Measurements from ENCODE around the gene CD226.

The CD226 gene

DNA sequence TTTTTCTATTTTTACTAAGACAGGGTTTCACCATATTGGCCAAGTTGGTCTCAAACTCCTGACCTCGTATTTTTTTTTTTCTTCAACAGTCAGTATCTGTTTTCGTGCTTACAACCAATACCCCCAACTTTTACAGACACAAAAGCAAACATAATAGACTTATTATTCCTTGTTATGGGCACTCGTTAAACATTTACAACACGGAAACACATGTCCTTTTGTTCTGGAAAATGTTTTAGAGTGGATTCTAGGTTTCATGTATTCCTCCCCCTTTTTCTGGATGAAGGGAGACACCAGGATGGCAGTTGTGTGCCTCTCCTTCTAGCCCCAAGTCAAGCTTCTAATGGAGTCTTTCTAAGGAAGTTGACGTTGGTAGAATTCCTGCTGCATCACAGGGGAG lies 88.8 kb downstream of the CD226 start:
- no peak overlapping the region for H3K4me3 ChIP-seq (ENCODE audit: low read depth in 1 of 2, low read length in 1 of 2)
- TF ChIP-seq, protein P1, sequence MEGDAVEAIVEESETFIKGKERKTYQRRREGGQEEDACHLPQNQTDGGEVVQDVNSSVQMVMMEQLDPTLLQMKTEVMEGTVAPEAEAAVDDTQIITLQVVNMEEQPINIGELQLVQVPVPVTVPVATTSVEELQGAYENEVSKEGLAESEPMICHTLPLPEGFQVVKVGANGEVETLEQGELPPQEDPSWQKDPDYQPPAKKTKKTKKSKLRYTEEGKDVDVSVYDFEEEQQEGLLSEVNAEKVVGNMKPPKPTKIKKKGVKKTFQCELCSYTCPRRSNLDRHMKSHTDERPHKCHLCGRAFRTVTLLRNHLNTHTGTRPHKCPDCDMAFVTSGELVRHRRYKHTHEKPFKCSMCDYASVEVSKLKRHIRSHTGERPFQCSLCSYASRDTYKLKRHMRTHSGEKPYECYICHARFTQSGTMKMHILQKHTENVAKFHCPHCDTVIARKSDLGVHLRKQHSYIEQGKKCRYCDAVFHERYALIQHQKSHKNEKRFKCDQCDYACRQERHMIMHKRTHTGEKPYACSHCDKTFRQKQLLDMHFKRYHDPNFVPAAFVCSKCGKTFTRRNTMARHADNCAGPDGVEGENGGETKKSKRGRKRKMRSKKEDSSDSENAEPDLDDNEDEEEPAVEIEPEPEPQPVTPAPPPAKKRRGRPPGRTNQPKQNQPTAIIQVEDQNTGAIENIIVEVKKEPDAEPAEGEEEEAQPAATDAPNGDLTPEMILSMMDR (IDR thresholded peaks at IDR 0.05), result no peak
- no peaks in the 10 kb centered on the region for H3K36me3 ChIP-seq
- H3K27me3 ChIP-seq, result no peaks in the 10 kb centered on the region
- no peaks in the 10 kb centered on the region for H3K4me1 ChIP-seq (ENCODE audit: control insufficient read depth in 1 of 2, insufficient read depth in 1 of 2, low read depth in 1 of 2, low read length in 1 of 2)
- no peak overlapping the region for H3K27ac ChIP-seq
- no peaks in the 10 kb centered on the region for H3K9me3 ChIP-seq

DNA sequence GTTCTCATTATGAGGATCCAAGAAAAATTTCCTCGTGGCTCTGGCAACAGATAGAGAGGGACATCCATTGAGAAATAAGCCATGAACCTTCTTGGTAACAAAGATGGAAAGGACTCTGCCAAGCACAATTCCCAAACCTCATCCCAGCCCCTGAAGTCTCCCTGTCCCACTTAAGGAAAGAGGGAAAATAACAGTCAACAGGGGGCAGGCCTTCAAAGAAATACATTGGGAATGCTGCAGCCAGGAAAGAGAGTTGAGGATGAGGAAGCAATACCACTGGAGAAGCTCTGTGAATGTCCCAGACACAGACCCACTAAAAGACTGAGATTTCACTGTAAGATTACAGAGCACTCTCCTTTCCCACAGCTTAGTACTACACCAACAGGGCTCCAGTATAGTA lies 93.2 kb downstream of the CD226 start:
- no peak overlapping the region for H3K4me3 ChIP-seq (ENCODE audit: low read depth in 1 of 2, low read length in 1 of 2)
- no peaks in the 10 kb centered on the region for H3K4me1 ChIP-seq (ENCODE audit: control insufficient read depth in 1 of 2, insufficient read depth in 1 of 2, low read depth in 1 of 2, low read length in 1 of 2)
- H3K27ac ChIP-seq, result no peak overlapping the region
- H3K36me3 ChIP-seq, result no peaks in the 10 kb centered on the region
- TF ChIP-seq, protein P1 (IDR thresholded peaks at IDR 0.05), result no peak
- H3K9me3 ChIP-seq, result no peaks in the 10 kb centered on the region
- no peaks in the 10 kb centered on the region for H3K27me3 ChIP-seq

DNA sequence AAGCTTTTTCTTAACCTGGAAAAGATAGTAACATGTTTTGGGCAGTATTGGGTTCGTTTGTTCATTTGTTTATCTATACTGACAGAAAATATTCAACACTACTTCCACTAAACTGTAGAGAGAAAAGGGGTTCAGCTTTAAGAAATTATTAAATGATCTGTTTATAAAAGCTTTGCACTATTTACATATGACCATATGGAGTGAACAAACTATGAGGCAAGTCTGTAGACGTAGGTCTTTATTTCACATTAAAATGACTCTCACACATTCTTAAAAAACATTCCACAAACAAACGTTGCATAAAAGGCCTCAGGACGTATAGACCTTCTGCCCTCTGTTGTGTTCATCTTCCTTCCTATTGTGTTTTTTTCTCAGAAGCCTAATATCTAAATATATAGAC lies 94.6 kb downstream of the CD226 start:
- Histone ChIP-seq H3K36me3 (no peaks in the 10 kb centered on the region), H3K9me3 (no peaks in the 10 kb centered on the region), H3K4me3 (ENCODE audit: low read depth in 1 of 2, low read length in 1 of 2) (no peak overlapping the region), H3K27me3 (no peaks in the 10 kb centered on the region), H3K4me1 (ENCODE audit: control insufficient read depth in 1 of 2, insufficient read depth in 1 of 2, low read depth in 1 of 2, low read length in 1 of 2) (no peaks in the 10 kb centered on the region), H3K27ac (no peak overlapping the region)
- TF ChIP-seq, protein P1 (IDR thresholded peaks at IDR 0.05), result no peak

DNA sequence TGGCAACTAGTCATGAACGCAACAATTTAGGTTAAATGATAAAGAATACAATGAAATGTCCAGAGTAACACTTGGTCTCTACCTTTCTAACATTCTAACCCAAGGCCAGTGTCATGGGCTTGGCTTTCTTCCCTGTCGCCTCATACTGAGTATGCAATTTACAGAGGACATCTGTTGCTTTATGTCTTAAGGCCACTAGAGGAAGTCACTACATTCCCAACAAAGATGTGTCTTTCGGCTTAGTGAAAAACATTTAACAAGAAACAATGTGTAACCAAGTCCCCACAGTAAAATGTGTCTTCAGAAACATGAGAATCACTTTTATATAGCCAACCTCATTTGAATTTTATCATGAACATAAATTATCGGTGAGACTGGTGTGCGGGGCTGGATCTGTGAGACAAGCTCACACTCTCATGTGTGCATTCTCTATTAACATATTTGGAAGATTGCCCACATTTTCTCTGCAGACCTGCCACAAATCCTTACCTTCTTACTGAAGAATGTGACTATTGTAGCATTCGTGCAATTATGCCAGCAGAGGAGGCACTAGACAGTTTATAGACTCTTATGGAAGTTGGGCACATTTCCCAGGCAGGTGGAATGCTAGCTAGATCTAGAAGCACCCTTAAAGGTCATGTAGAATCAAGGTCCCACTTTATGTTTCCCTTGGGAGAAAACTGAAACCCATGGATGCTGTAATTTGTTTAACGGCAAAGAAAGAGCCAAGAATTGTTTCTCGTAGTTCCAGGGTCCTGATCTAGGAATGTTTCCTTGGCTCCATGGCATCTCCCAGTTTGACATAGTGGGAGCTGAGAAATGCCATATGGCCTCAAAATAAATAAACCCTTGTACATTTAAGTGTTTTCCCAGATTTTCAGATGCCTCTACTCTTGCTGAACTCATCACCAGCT lies 101.8 kb downstream of the CD226 start:
- Histone ChIP-seq H3K36me3 (no peaks in the 10 kb centered on the region), H3K27ac (no peak overlapping the region), H3K27me3 (no peaks in the 10 kb centered on the region), H3K4me1 (ENCODE audit: control insufficient read depth in 1 of 2, insufficient read depth in 1 of 2, low read depth in 1 of 2, low read length in 1 of 2) (no peaks in the 10 kb centered on the region), H3K4me3 (ENCODE audit: low read depth in 1 of 2, low read length in 1 of 2) (no peak overlapping the region), H3K9me3 (no peaks in the 10 kb centered on the region)
- TF ChIP-seq, protein P1 (IDR thresholded peaks at IDR 0.05), result no peak

DNA sequence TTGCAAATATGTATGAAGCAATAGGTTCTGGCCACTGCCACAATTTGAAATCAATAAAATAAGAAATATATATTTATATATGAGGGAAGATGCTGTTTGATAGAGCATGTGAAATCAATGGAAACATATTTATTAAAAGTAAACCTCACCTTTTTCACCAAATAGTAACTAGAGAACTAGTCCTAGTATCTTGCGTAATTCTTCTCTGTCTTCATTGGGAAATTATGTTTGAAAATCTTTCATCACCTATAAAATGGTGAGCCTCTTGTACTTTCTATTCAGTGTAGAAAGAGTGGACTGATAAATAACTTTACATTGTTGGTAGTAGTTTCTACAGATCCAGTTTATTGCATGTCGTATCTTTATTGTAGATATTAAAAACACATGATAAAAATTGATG lies 103.0 kb downstream of the CD226 start:
- no peaks in the 10 kb centered on the region for H3K9me3 ChIP-seq
- H3K27ac ChIP-seq, result no peak overlapping the region
- TF ChIP-seq, protein P1 (IDR thresholded peaks at IDR 0.05), result no peak
- no peaks in the 10 kb centered on the region for H3K36me3 ChIP-seq
- H3K4me3 ChIP-seq (ENCODE audit: low read depth in 1 of 2, low read length in 1 of 2), result no peak overlapping the region
- H3K4me1 ChIP-seq (ENCODE audit: control insufficient read depth in 1 of 2, insufficient read depth in 1 of 2, low read depth in 1 of 2, low read length in 1 of 2), result no peaks in the 10 kb centered on the region
- no peaks in the 10 kb centered on the region for H3K27me3 ChIP-seq
